PC-9 (cell line): ENCODE measurements around the gene RBCK1. TPM values are rescaled to one million over a fixed set of nuclear protein-coding genes. Genes with fewer than 3 reads are reported as not detected.

ENCODE experiments used
- BruUV-seq: library from RNA; stranded (reverse); fragments of 400-500 nt; replicated peaks from 2 replicates; lab custom pipeline; 2021; lab: Mats Ljungman, UMichigan
- CTCF ChIA-PET: fragments of 300-600 bp; sonication (Branson Sonifier 250); formaldehyde crosslinking; loops from one replicate; lab custom pipeline; 2022; ENCODE audit warnings: antibody characterized with exemption; lab: Charles Lee
- POLR2A ChIA-PET: fragments of 300-600 bp; sonication (Branson Sonifier 250); formaldehyde crosslinking; loops from one replicate; lab custom pipeline; 2022; ENCODE audit warnings: antibody characterized with exemption; ENCODE audit not compliant: unreplicated experiment; lab: Charles Lee
- DNase-seq, 2 experiments: peaks; one replicate each; pipeline versions ENCODE4 v3.0.0 to v3.0.0-alpha.2; 2015 to 2022; ENCODE audit warnings: mixed read lengths in 1 of 2
- H2AFZ ChIP-seq: fragments of 200-600 bp; sonication (generic); 2 replicates; pipeline ENCODE4 v1.8.1; 2017; ENCODE audit warnings: antibody characterized with exemption
- H3F3A ChIP-seq: fragments of 200-600 bp; sonication (generic); 2 replicates; pipeline ENCODE4 v1.8.1; 2017; ENCODE audit warnings: antibody characterized with exemption, mild to moderate bottlenecking, low read depth; ENCODE audit not compliant: insufficient read depth
- H3K27ac ChIP-seq: fragments of 200-600 bp; sonication (generic); 2 replicates; pipeline ENCODE4 v1.6.1; 2016; ENCODE audit warnings: mixed run types
- H3K27me3 ChIP-seq: fragments of 200-600 bp; sonication (generic); 2 replicates; pipeline ENCODE4 v1.6.1; 2016; ENCODE audit warnings: low read depth, mixed run types; ENCODE audit not compliant: insufficient read depth
- H3K36me3 ChIP-seq: fragments of 200-600 bp; sonication (generic); 2 replicates; pipeline ENCODE4 v1.6.1; 2016; ENCODE audit warnings: low read depth, mixed run types
- H3K4me1 ChIP-seq: fragments of 200-600 bp; sonication (generic); replicated peaks from 2 replicates; pipeline ENCODE4 v1.6.1; 2016; ENCODE audit warnings: mixed run types; ENCODE audit not compliant: insufficient read depth
- H3K4me2 ChIP-seq: fragments of 200-600 bp; sonication (generic); 2 replicates; pipeline ENCODE4 v1.6.1; 2017; ENCODE audit warnings: mixed run types
- H3K4me3 ChIP-seq: fragments of 200-600 bp; sonication (generic); 2 replicates; pipeline ENCODE4 v1.6.1; 2016; ENCODE audit warnings: mixed run types
- H3K79me2 ChIP-seq: fragments of 200-600 bp; sonication (generic); 2 replicates; pipeline ENCODE4 v1.6.1; 2017; ENCODE audit warnings: low read depth, mixed run types
- H3K9me2 ChIP-seq: fragments of 200-600 bp; sonication (generic); 2 replicates; pipeline ENCODE4 v1.8.1; 2017; ENCODE audit warnings: mild to moderate bottlenecking; ENCODE audit not compliant: insufficient read depth
- H3K9me3 ChIP-seq: fragments of 200-600 bp; sonication (generic); 2 replicates; pipeline ENCODE4 v1.8.1; 2016; ENCODE audit warnings: low read depth; ENCODE audit not compliant: insufficient read depth
- H4K20me1 ChIP-seq: fragments of 200-600 bp; sonication (generic); 2 replicates; pipeline ENCODE4 v1.8.1; 2017; ENCODE audit not compliant: insufficient read depth
- CTCF ChIP-seq: fragments of 200-600 bp; sonication (generic); conservative IDR thresholded peaks from 2 replicates; pipeline ENCODE4 v1.6.1; 2017; ENCODE audit warnings: mixed run types, antibody characterized with exemption, mild to moderate bottlenecking, moderate library complexity
- EZH2 ChIP-seq: fragments of 200-600 bp; sonication (generic); IDR thresholded peaks from 2 replicates; pipeline ENCODE4 v1.8.0; 2017; ENCODE audit warnings: antibody characterized with exemption, low read depth
- intact Hi-C: fragments of 100-400 bp; cut with micrococcal nuclease; formaldehyde crosslinking; loops from one replicate; pipeline ENCODE4 v1.10.0; 2022; ENCODE audit not compliant: unreplicated experiment
- total RNA-seq: library from RNA; stranded (reverse); gene quantifications from 2 replicates; pipeline ENCODE4 v1.2.3, GENCODE V29; 2021

Gene RBCK1
- total RNA-seq, 1 experiment from 2014 or later: 176 TPM

- peaks cover 63% of the 10 kb centered on the region for H3K79me2 ChIP-seq
- peaks cover 10% of the 10 kb centered on the region for H4K20me1 ChIP-seq
- no peaks in the 10 kb centered on the region for H3K27me3 ChIP-seq
- H2AFZ ChIP-seq: no peak overlapping the region
- peaks cover 24% of the 10 kb centered on the region for H3F3A ChIP-seq
- POLR2A ChIA-PET: interaction anchor here (0.6 kb wide), 1 partner anchor 24 kb away, joined by 7 read pairs; no protein-coding TSS in a partner anchor
- no peaks in the 10 kb centered on the region for H3K9me2 ChIP-seq
- peak overlapping the region; percentile 96 for H3K4me2 ChIP-seq
- no TSS peak for BruUV-seq
- TF ChIP-seq CTCF (no peak), EZH2 (no peak)
- no peak for DNase-seq
- no peaks in the 10 kb centered on the region for H3K9me3 ChIP-seq
- H3K4me3 ChIP-seq: peak overlapping the region; percentile 86
- peaks cover 32% of the 10 kb centered on the region for H3K4me1 ChIP-seq
- intact Hi-C loops: no loop called here
- H3K27ac ChIP-seq: no peak overlapping the region
- H3K36me3 ChIP-seq: peaks cover 38% of the 10 kb centered on the region
- CTCF ChIA-PET: interaction anchor here (0.7 kb wide), 1 partner anchor 329 kb away, joined by 3 read pairs; no protein-coding TSS in a partner anchor
Measured at GRCh38 chr20:409697-410559, 1.8 kb downstream of the RBCK1 start.

DNA sequence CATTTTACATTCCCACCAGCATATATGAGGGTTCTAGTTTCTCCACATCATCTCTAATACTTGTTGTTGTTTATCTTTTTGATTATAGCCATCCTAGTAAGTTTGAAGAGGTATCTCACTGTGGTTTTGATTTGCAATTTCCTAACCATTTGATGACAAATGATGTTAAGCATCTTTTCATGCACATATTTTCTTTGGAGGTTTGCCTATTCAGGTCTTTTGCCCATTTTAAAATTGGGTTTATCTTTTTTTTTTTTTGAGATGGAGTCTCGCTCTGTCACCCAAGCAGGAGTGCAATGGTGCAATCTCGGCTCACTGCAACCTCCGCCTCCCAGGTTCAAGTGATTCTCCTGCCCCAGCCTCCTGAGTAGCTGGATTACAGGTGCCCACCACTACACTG, 4.0 kb downstream of the RBCK1 start:
- Histone ChIP-seq H4K20me1 (peaks cover 13% of the 10 kb centered on the region), H3K36me3 (peaks cover 54% of the 10 kb centered on the region), H3K4me2 (no peak overlapping the region), H3K9me2 (no peaks in the 10 kb centered on the region), H3K27ac (no peak overlapping the region), H2AFZ (no peak overlapping the region), H3K27me3 (no peaks in the 10 kb centered on the region), H3K79me2 (peaks cover 69% of the 10 kb centered on the region), H3K9me3 (no peaks in the 10 kb centered on the region), H3F3A (peaks cover 34% of the 10 kb centered on the region), H3K4me3 (no peak overlapping the region), H3K4me1 (peaks cover 26% of the 10 kb centered on the region)
- CTCF ChIA-PET: no interaction called here
- no peak for DNase-seq
- TF ChIP-seq CTCF (no peak), EZH2 (no peak)
- BruUV-seq: no TSS peak
- intact Hi-C loops: no loop called here
- POLR2A ChIA-PET: interaction anchor here (0.9 kb wide), 1 partner anchor 22 kb away, joined by 6 read pairs; no protein-coding TSS in a partner anchor

DNA sequence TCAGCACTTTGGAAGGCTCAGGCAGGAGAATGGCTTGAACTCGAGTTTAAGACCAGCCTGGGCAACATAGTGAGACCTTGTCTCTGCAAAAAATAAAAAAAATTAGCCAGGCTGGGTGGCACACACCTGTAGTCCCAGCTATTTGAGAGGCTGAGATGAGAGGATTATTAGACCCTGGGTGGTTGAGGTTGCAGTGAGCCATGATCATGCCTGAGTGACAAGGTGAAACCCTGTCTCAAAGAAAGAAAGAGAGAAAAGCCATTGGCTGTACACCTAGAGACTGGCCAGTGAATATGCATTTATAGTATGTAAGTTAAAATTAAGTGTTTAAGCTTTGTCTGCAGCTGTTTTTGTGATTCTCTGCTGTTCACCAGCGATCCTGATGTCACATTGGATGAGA, 6.1 kb downstream of the RBCK1 start:
- Histone ChIP-seq H3K27me3 (no peaks in the 10 kb centered on the region), H3K9me3 (no peaks in the 10 kb centered on the region), H3K4me1 (peaks cover 23% of the 10 kb centered on the region), H3F3A (peaks cover 41% of the 10 kb centered on the region), H3K27ac (no peak overlapping the region), H3K4me3 (no peak overlapping the region), H3K9me2 (no peaks in the 10 kb centered on the region), H3K36me3 (peaks cover 54% of the 10 kb centered on the region), H4K20me1 (peaks cover 13% of the 10 kb centered on the region), H3K4me2 (no peak overlapping the region), H3K79me2 (peaks cover 59% of the 10 kb centered on the region), H2AFZ (no peak overlapping the region)
- ChIA-PET CTCF (interaction anchor here (0.5 kb wide), 2 partner anchors 40 to 64 kb away, joined by 10 to 14 read pairs; no protein-coding TSS in a partner anchor), POLR2A (interaction anchor here (0.6 kb wide), 1 partner anchor 39 kb away, joined by 6 read pairs; no protein-coding TSS in a partner anchor)
- intact Hi-C loops: no loop called here
- no peak for DNase-seq
- no TSS peak for BruUV-seq
- TF ChIP-seq EZH2 (no peak), CTCF (no peak)
